RWPE2 (cell line): Measurements from ENCODE around the gene RPL14.

Experiments used
- ATAC-seq: fragments of 200-7000 bp; cut with Tn5 transposase; 3 replicates; pipeline ENCODE4 v1.9.1; 2021; ENCODE audit warnings: low read depth
- DNase-seq: peaks from one replicate; pipeline ENCODE4 v3.0.0-alpha.2; 2020; ENCODE audit warnings: low spot score
- H3K27ac ChIP-seq: fragments of 450-650 bp; 2 replicates; pipeline ENCODE4 v1.5.1; 2017; ENCODE audit warnings: mild to moderate bottlenecking; ENCODE audit not compliant: poor library complexity, severe bottlenecking
- H3K27me3 ChIP-seq: fragments of 250-450 bp; sonication (Bioruptor Pico); 2 replicates; pipeline ENCODE4 v1.5.1; 2021; ENCODE audit warnings: mild to moderate bottlenecking, moderate library complexity; ENCODE audit not compliant: insufficient read depth, poor library complexity, severe bottlenecking
- H3K36me3 ChIP-seq: fragments of 250-450 bp; sonication (Bioruptor Pico); 2 replicates; pipeline ENCODE4 v1.5.1; 2020; ENCODE audit warnings: low read depth, mild to moderate bottlenecking, moderate library complexity
- H3K4me1 ChIP-seq: fragments of 250-450 bp; sonication (Bioruptor Pico); 2 replicates; pipeline ENCODE4 v1.5.1; 2021; ENCODE audit warnings: mild to moderate bottlenecking, moderate library complexity; ENCODE audit not compliant: insufficient read depth, poor library complexity, severe bottlenecking
- H3K4me3 ChIP-seq: fragments of 250-450 bp; sonication (Bioruptor Pico); 2 replicates; pipeline ENCODE4 v1.5.1; 2021; ENCODE audit warnings: mild to moderate bottlenecking, moderate library complexity; ENCODE audit not compliant: severe bottlenecking
- H3K9me3 ChIP-seq: fragments of 250-450 bp; sonication (Bioruptor Pico); 2 replicates; pipeline ENCODE4 v1.5.1; 2021; ENCODE audit warnings: mild to moderate bottlenecking, moderate library complexity; ENCODE audit not compliant: severe bottlenecking
- CTCF ChIP-seq: fragments of 450-650 bp; IDR thresholded peaks from one replicate; pipeline ENCODE4 v1.5.1; 2017; ENCODE audit warnings: mild to moderate bottlenecking, moderate library complexity; ENCODE audit not compliant: poor library complexity, severe bottlenecking

Gene RPL14

GRCh38 chr3:40422861-40423260 lies 34.3 kb upstream of the RPL14 start:
- ATAC-seq (no peak), DNase-seq (no peak)
- no peak for TF ChIP-seq CTCF
- Histone ChIP-seq H3K9me3 (no peaks in the 10 kb centered on the region), H3K27ac (no peak overlapping the region), H3K36me3 (no peaks in the 10 kb centered on the region), H3K4me3 (no peak overlapping the region), H3K4me1 (peaks cover 12% of the 10 kb centered on the region), H3K27me3 (no peaks in the 10 kb centered on the region)

- H3K27me3 ChIP-seq, result no peaks in the 10 kb centered on the region
- H3K4me3 ChIP-seq, result no peak overlapping the region
- no peak for ATAC-seq
- H3K9me3 ChIP-seq, result no peaks in the 10 kb centered on the region
- no peak for TF ChIP-seq CTCF
- H3K27ac ChIP-seq, result no peak overlapping the region
- no peaks in the 10 kb centered on the region for H3K36me3 ChIP-seq
- no peak for DNase-seq
- H3K4me1 ChIP-seq, result no peaks in the 10 kb centered on the region
These were observed 30.0 kb upstream of the RPL14 start for GRCh38 chr3:40427045-40427669.

DNA sequence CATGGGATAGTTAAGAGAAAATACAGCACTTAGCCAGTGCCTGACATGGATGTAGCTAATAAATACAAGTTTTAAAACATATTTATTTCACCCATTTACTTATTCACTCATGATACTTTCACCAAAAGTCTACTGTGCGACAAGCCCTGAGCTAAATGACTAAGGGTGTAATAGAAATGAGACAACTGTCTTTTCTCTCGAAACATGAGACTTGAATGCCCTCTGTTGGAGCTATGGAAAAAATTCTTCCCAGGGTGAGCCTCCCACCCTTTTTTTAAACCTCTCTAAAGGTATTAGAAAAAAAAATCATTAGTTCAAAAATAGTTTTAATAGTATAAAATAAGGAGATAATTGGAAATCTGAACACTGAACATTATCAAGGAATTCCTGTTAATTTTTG lies 24.3 kb upstream of the RPL14 start:
- no peaks in the 10 kb centered on the region for H3K36me3 ChIP-seq
- no peak for DNase-seq
- ATAC-seq, result peak; percentile 35; the same call in 1 of the 3 replicates
- no peaks in the 10 kb centered on the region for H3K27me3 ChIP-seq
- H3K4me1 ChIP-seq, result no peaks in the 10 kb centered on the region
- no peaks in the 10 kb centered on the region for H3K9me3 ChIP-seq
- H3K27ac ChIP-seq, result no peak overlapping the region
- H3K4me3 ChIP-seq, result no peak overlapping the region
- TF ChIP-seq CTCF, result peak; percentile 43

DNA sequence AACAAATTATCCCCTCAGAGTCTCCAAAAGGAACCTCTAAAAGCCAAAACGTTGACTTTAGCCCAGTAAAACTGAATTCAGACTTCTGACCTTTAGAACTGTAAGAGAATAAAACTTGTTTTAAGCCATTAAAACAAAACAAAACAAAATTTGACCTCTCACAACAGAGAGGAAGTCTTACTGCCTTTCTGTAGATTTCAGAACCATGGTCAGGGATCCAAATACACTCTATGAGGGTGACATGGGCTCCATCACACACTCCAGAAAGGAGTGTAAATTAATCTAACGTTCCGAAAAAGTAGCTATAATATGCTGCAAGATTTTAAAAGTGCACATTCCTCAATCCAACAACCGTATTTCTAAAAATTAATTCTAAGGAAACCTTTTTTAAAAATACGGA lies 19.2 kb upstream of the RPL14 start:
- Histone ChIP-seq H3K27me3 (no peaks in the 10 kb centered on the region), H3K9me3 (no peaks in the 10 kb centered on the region), H3K4me3 (no peak overlapping the region), H3K27ac (no peak overlapping the region), H3K36me3 (no peaks in the 10 kb centered on the region), H3K4me1 (no peaks in the 10 kb centered on the region)
- DNase-seq (no peak), ATAC-seq (no peak)
- TF ChIP-seq CTCF, result no peak

- ATAC-seq (no peak), DNase-seq (no peak)
- TF ChIP-seq CTCF, result no peak
- Histone ChIP-seq H3K9me3 (no peaks in the 10 kb centered on the region), H3K4me3 (no peak overlapping the region), H3K36me3 (no peaks in the 10 kb centered on the region), H3K4me1 (no peaks in the 10 kb centered on the region), H3K27ac (no peak overlapping the region), H3K27me3 (no peaks in the 10 kb centered on the region)
These were observed 12.1 kb upstream of the RPL14 start for GRCh38 chr3:40445062-40445461.
